GM15510 (cell line): ENCODE data around the gene MOB3A.

ENCODE experiments used
- POLR2A ChIP-seq: IDR thresholded peaks from 3 replicates; pipeline ENCODE4 v1.6.1; 2011; ENCODE audit warnings: borderline replicate concordance; ENCODE audit not compliant: insufficient read length; ENCODE audit errors: extremely low read depth

Gene MOB3A

DNA sequence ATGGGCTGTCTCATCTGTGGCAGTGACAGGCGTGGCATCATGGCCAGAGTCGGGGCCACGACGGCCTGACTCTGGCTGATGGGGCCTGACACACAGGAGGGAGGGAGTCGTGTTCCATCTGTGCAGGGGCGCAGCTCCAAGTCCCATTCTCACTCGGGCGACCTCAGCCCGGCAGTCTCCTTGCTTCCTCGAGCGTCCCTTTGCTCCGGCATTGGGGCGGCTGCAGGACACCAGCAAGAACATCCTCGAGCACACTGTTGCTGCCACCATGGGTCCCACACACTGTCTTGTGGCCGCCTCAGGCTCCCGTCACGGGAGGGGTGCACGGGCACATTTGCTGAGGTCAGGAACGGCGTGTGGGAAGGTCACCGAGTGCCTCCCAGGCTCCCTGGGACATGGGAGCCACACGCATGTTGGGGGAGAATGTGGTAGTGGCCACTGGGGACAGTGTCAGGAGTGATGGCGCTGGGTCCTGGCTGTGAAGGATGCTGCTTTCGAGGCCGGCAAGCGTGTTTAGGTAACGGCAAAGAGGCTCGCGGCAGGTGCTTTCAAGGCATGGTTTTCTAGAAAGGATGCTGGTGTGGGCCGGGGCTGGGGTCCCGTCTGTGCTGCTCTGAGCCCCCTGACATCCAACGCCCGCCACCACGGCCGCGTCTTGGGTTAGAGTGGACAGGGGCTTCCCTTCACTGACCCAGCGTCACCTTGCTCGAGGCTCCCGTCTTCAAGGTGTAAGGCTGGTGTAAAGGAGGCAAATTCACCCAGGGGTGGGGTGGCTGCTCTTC, 4.0 kb upstream of the MOB3A start:
- TF ChIP-seq POLR2A, result no peak

DNA sequence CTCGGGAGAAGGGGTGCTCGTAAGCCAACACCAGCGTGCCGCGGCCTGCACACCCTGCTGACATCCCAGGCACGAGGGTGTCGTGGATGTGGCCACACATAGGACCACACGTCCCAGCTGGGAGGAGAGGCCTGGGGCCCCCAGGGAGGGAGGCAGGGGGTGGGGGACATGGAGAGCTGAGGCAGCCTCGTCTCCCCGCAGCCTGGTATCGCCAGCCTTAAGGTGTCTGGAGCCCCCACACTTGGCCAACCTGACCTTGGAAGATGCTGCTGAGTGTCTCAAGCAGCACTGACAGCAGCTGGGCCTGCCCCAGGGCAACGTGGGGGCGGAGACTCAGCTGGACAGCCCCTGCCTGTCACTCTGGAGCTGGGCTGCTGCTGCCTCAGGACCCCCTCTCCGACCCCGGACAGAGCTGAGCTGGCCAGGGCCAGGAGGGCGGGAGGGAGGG, 3.0 kb upstream of the MOB3A start:
- TF ChIP-seq POLR2A, result no peak

DNA sequence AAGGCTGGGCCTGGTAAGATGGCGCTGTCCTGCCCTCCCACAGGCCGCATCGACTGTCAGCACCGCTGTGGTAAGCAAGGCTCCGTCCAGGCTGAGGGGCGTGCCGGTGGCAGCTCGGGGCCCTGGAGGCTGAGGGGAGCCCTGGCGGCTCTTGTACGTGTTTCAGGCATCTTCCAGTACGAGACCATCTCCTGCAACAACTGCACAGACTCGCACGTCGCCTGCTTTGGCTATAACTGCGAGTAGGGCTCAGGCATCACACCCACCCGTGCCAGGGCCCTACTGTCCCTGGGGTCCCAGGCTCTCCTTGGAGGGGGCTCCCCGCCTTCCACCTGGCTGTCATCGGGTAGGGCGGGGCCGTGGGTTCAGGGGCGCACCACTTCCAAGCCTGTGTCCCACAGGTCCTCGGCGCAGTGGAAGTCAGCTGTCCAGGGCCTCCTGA, 1.8 kb upstream of the MOB3A start:
- no peak for TF ChIP-seq POLR2A

DNA sequence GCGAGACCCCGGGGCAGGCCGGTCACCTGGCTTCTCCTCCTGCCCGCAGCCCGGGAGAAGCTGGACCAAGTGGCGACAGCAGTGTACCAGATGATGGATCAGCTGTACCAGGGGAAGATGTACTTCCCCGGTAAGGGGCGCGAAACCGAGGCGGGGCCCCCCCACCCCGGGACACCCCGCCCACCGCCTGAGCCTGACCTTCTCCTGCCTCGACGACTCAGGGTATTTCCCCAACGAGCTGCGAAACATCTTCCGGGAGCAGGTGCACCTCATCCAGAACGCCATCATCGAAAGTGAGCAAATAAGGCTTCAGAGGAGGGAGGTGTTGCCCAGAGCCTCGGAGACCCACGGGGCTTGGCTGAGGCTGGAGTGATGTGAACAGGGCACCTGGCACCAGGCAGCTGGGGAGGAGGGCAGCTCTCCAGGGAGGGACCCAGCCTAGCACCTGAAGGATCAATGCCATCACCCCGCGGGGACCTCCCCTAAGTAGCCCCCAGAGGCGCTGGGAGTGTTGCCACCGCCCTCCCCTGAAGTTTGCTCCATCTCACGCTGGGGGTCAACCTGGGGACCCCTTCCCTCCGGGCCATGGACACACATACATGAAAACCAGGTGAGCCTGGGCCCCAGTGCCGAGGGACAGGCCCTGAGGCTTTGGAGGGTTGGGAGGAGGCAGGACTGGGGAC, 1.2 kb upstream of the MOB3A start:
- TF ChIP-seq POLR2A, result no peak

DNA sequence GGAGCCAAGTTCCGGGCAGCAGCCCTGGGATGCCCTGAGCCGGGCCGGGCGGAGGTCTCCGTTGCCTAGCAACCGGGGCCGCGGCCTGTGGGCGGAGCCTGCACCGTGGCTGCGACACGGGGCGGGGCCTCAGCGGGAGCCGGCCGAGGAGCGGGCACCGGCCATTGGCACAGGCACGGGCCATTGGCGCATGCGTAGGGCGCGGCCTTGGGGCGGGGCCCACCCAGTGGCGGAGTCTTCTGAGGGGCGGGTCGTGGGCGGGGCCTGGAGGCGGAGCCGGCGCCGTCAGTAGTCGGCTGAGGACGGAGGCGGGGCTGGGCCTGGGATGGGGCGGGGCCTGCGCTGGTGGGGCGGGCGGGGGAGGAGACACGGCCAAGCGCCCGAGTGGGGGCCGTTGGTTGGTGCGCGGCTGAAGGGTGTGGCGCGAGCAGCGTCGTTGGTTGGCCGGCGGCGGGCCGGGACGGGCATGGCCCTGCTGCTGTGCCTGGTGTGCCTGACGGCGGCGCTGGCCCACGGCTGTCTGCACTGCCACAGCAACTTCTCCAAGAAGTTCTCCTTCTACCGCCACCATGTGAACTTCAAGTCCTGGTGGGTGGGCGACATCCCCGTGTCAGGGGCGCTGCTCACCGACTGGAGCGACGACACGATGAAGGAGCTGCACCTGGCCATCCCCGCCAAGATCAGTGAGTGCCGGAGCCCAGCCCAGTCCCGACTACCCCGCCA, 515 bp upstream of the MOB3A start, which contains the start of gene IZUMO4:
IZUMO4 (plus strand) TSS at position 436 of the 723 bp plus-strand sequence; CDS start at position 467, 31 bp downstream.
- peak; percentile 28 for TF ChIP-seq POLR2A

DNA sequence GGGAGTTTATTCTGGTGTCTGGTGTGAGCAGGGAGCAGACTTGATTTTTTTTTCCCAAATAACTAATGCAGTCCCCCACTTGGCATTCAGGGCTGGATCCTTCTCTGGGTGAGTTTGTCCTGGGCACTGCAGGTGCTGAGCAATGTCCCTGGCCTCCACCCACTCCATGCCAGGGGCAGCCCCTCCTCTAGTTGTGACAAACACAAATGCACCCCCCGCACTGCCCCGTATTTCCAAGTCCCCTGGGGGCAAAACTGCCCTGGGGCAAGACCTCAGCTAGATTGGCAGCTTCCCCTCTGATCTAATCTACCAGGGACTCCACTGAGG, 6.4 kb downstream of the MOB3A start:
- peak; percentile 3 for TF ChIP-seq POLR2A

DNA sequence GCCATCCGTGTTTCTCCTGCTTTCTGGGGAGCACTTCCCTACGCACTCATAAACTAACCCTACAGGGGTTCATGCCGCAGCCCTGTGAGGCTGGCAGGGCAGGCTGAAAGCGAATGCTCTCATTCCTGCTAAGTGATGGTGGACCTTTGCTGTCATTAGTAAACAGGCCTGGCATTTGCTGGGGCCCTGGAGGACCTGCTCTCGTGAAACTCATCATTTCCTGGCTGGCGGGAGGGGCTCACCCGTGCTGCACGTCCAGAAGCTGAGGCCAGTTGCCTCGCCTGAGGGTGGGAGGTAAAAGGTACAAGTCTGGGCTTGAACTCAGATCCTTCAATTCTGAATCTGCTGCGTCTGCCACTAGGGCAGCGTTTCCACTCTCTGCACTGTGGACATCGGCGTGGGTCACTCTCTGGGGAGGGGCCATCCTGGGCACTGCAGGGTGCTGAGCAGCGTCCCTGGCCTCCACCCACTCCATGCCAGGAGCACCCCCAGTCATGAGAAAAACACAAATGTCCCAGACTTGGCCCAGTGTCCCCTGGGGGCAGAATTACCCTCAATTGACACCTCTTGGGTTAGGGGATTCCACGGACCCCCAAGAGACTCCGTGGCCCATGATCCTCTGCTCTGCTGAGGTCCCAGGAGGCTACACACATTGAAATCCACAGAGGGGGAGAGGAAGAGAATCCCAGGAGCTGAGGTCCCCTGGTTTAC, 7.0 kb downstream of the MOB3A start:
- TF ChIP-seq POLR2A, result peak; percentile 42

DNA sequence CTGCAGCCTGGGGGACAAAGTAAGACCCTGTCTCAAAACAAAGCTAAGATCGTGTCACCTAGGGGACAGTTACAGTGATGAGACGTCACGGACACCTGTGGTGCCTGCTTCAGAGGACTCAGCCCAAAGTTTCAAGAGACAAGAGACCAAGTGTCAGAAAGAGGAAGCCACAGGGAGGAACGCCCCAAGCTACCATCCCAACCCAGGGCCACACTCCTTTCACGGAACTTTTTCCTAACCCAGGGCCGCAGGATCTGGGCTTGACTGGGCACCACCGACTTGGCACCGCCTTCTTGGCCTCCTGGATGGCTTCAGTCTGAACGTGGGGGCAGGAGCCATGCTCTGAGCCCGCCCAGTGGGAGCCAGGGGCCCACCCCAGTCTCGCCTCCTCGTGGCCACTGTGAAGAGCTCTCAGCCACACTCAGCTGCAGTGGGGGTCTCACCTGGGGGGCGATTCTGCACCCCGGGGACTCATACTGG, 8.5 kb downstream of the MOB3A start:
- TF ChIP-seq POLR2A, result peak; percentile 43

DNA sequence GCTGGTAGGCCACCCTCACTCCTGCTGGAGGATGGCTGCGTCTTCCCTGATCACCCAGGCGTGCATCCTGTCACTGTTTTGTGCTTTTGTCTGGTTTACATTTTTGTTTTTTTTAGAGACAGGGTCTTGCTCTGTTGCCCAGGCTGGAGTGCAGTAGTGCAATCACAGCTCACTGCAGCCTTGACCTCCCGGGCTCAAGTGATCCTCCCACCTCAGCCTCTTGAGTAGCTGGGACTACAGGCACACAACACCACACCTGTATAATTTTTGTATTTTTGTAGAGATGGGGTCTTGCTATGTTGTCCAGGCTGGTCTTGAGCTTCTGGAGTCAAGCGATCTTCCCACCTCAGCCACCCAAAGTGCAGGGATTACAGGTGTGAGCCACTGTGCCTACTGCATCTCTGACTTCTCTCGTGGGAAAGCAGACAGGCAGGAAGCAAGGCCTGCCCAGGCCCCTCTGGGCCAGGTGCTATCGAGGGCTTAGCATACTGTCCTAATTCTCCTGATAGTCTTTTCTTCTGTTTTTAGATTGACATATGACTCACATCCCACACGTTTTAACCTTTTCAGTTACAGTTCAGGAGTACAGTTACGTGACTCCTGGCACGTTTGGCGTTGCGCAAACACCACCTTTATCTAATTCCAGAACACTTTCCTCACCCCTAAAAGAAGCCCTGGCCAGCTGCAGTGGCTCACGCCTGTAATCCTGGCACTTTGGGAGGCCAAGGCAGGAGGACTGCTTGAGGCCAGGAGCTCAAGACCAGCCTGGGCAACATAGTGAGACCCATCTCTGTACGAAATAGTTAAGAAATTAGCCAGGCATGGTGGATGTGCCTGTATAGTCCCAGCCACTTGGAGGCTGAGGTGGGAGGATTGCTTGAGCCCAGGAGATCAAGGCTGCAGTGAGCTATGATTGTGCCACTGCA, 9.2 kb downstream of the MOB3A start:
- peak; percentile 26 for TF ChIP-seq POLR2A

DNA sequence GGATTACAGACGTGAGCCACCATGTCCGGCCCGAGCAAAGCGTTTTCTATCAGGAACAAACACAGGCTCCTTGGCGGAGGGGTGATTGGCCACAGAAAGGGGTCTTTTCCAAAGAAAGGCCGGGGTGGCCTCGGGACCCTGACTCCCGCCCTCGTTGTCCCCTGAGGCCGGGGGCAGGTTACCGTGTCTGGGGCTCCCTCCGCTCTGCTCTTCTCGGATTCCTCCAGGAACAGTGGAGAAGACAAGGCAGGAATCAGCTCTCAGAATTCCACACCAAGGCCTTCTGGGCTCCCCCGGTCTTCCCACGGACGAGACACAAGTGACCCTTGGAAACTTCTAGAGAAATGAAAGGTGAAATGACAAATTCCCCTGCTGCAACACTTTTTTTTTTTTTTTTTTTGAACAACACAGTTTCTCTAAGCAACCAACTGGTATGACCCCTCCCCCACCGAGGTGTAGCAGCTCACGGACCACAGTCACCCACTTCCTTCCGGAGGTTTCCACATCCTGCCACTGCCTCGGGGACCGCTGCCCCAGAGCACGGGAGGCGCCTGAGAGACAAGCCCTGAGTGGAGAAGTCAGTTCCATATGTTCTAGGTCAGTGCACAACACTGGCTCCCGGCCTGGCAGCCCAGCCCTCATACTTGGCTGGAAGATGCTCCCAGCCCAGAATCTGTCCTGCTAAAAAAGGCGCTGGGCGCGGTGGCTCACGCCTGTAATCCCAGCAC, 11.0 kb downstream of the MOB3A start:
- peak; percentile 88 for TF ChIP-seq POLR2A

DNA sequence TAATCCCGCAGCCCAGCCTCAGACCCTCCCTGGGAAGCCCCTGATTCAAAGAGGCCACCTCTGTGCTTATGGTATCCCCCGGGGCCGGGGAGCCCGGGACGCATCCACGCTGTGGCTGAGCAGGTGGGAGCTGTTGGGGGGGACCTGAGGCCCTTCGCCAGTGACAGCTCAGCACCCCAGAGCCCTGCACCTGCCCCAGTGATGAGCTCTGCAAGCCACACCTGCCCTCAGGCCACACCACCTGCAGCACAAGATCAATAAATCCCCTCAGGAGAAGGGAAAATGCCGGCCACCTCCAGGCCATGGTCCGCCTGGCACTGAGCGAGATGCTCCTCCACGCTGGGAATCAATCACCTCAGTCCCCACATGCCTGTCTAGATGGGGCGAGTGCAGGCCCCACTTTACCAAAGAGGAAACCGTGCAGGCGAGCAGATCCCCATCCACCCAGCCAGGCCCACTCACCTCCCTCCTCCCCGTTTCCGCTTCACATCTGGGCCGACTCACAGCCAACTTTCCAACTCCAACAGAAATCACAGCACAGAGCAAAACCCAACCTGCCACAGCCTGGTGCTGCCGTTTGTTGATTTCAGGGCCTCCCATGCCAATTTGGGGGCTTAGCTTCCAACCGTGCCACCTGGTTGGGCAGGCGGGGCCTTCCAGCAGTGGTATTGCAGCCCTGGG, 12.8 kb downstream of the MOB3A start:
- TF ChIP-seq POLR2A, result peak; percentile 62
